ENCODE data around the gene UNC5C. TPM values are rescaled to one million over a fixed set of nuclear protein-coding genes. Genes with fewer than 3 reads are reported as not detected.

The UNC5C gene
- total and polyA plus RNA-seq, 10 of the 15 experiments (the other 5 are each of a cell fraction or from before 2014, with no cell fraction given): 0.02 to 2.0 (median 0.15) TPM; not detected in 1

DNA sequence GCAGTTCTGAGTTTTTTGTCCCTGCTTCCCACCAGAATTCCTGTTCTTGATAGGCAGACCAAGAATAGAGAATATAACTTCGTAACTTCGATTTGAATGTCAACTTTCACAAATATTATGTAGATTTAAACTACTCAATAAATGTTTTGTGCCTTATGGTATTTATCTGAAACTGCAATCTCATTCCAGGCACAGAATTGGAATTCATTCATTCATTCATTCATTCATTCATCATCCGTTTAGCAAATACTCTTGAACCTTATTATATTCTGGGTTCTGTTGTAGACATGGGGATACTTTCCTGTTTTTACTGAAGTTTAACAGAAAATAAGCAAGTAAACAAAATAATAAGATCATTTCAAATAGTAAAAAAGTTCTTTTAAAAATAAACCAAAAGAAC lies 324.4 kb downstream of the UNC5C start:
- no peak overlapping the region for H3K9ac ChIP-seq (ENCODE audit: control insufficient read depth, insufficient read depth, low read length)
- RAD21 ChIA-PET (ENCODE audit: unreplicated experiment): no interaction called here
- H3K4me2 ChIP-seq (ENCODE audit: control insufficient read depth, insufficient read depth): no peak overlapping the region
- BruUV-seq (replicated peaks): no TSS peak
- H3K27me3 ChIP-seq (replicated peaks in 1 of 2; ENCODE audit: control insufficient read depth in 2 of 2, insufficient read depth in 2 of 2, low read length in 1 of 2): no peaks in the 10 kb centered on the region
- no peaks in the 10 kb centered on the region for H3K4me1 ChIP-seq (ENCODE audit: control insufficient read depth, insufficient read depth, low read length)
- FAIRE-seq: no peak
- 0% methylated on average over 3 of the region's 3 CpGs for WGBS (ENCODE audit: insufficient coverage, insufficient replicate concordance, low lambda C conversion rate, missing lambda C conversion rate)
- H3K9me3 ChIP-seq (replicated peaks; ENCODE audit: control insufficient read depth, insufficient read depth, low read length): no peaks in the 10 kb centered on the region
- no peak for DNase-seq (ENCODE audit: low read depth, low spot score)
- H4K20me1 ChIP-seq (ENCODE audit: control insufficient read depth, insufficient read depth): no peaks in the 10 kb centered on the region
- H3K4me3 ChIP-seq: no peak overlapping the region
- intact Hi-C loops (cut with micrococcal nuclease; ENCODE audit: unreplicated experiment) (no loop called here), in situ Hi-C loops (cut with MboI) (no loop called here)
- ATAC-seq: no peak
- no peak overlapping the region for H2AFZ ChIP-seq (ENCODE audit: control insufficient read depth, low read depth, low read length)
- H3K27ac ChIP-seq (ENCODE audit: control insufficient read depth, insufficient read depth): no peak overlapping the region
- SMC1A ChIA-PET (ENCODE audit: uncharacterized antibody, unreplicated experiment): no interaction called here
- TF ChIP-seq CBX3 (IDR thresholded peaks at IDR 0.05; ENCODE audit: borderline replicate concordance, low read depth) (no peak), ZNF24 (IDR thresholded peaks at IDR 0.05) (peak; percentile 85)
- CTCF ChIA-PET: no interaction called here
- POLR2A ChIA-PET: no interaction called here
- H3K36me3 ChIP-seq (ENCODE audit: control insufficient read depth in 2 of 2, insufficient read depth in 2 of 2, low read length in 1 of 2): no peaks in the 10 kb centered on the region
- H3K79me2 ChIP-seq (ENCODE audit: control insufficient read depth, insufficient read depth, low read length): no peaks in the 10 kb centered on the region

DNA sequence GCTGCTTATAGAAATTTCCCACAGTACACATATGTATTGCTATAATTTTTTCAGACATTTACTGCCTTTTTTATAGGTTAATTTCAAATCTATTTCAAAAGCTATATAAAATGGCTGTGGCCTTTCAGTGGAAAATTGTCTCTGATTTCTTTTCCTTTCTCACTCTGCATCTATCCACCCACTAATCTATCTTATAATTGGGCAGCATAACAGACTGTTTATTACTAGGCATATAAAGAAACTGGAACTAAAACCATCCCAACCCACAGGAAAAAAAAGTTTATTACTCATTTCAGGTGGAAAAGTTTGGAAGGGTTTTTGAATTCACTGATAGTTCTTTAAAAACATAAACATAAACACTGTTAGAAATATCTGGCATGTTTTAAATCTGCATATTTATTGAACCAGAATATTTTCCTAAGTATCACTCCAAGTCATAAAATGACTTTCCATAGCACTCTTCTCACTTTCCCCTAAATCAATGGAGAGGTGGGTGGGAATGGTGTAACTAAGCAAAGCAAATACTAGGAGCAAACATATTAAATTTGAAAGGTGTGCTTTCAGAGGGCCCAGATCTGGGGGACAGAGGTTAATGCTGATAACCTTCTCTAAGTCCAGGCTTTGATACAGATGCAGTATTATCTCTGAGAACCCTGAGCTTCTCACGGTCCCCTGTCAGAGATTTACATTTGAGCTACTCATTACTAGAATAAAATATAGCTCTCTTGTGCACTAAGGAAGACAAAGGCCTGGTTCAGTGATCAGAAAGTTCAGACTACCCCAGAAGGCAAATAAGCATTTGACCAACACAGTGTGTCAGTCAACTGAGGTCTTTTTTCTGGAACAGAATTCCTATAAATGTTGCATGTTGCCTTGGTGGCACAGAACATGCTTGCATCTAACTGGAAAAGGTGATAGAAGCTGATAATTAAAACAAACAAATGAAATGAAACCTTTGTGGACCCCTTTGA lies 328.3 kb downstream of the UNC5C start:
- ChIA-PET RAD21 (ENCODE audit: unreplicated experiment) (no interaction called here), SMC1A (ENCODE audit: uncharacterized antibody, unreplicated experiment) (interaction anchor here (0.7 kb wide), 1 partner anchor 260 kb away, joined by 3 read pairs; no protein-coding TSS in a partner anchor), CTCF (no interaction called here), POLR2A (interaction anchor here (0.6 kb wide), 1 partner anchor 240 kb away, joined by 3 read pairs; no protein-coding TSS in a partner anchor)
- intact Hi-C loops (cut with micrococcal nuclease; ENCODE audit: unreplicated experiment): no loop called here
- BruUV-seq (replicated peaks): no TSS peak
- Histone ChIP-seq H2AFZ (ENCODE audit: control insufficient read depth, low read depth, low read length) (no peak overlapping the region), H3K9ac (ENCODE audit: control insufficient read depth, insufficient read depth, low read length) (no peak overlapping the region), H3K4me3 (no peak overlapping the region), H3K4me1 (ENCODE audit: control insufficient read depth, insufficient read depth, low read length) (no peaks in the 10 kb centered on the region), H3K36me3 (ENCODE audit: control insufficient read depth in 2 of 2, insufficient read depth in 2 of 2, low read length in 1 of 2) (no peaks in the 10 kb centered on the region), H3K79me2 (ENCODE audit: control insufficient read depth, insufficient read depth, low read length) (no peaks in the 10 kb centered on the region), H3K27me3 (replicated peaks in 1 of 2; ENCODE audit: control insufficient read depth in 2 of 2, insufficient read depth in 2 of 2, low read length in 1 of 2) (no peaks in the 10 kb centered on the region), H3K4me2 (ENCODE audit: control insufficient read depth, insufficient read depth) (no peak overlapping the region), H3K9me3 (replicated peaks; ENCODE audit: control insufficient read depth, insufficient read depth, low read length) (no peaks in the 10 kb centered on the region), H4K20me1 (ENCODE audit: control insufficient read depth, insufficient read depth) (no peaks in the 10 kb centered on the region), H3K27ac (ENCODE audit: control insufficient read depth, insufficient read depth) (no peak overlapping the region)
- 0% methylated on average over 1 of the region's 1 CpG for WGBS (ENCODE audit: insufficient coverage, insufficient replicate concordance, low lambda C conversion rate, missing lambda C conversion rate)
- DNase-seq (ENCODE audit: low read depth, low spot score) (no peak), FAIRE-seq (no peak), ATAC-seq (no peak)
- in situ Hi-C loops (cut with MboI): no loop called here
- TF ChIP-seq, protein P1, sequence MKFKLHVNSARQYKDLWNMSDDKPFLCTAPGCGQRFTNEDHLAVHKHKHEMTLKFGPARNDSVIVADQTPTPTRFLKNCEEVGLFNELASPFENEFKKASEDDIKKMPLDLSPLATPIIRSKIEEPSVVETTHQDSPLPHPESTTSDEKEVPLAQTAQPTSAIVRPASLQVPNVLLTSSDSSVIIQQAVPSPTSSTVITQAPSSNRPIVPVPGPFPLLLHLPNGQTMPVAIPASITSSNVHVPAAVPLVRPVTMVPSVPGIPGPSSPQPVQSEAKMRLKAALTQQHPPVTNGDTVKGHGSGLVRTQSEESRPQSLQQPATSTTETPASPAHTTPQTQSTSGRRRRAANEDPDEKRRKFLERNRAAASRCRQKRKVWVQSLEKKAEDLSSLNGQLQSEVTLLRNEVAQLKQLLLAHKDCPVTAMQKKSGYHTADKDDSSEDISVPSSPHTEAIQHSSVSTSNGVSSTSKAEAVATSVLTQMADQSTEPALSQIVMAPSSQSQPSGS (IDR thresholded peaks at IDR 0.05; ENCODE audit: low read length): no peak
- TF ChIP-seq SREBF2 (IDR thresholded peaks at IDR 0.05; ENCODE audit: low read length): no peak
- no peak for TF ChIP-seq FOXM1 (IDR thresholded peaks at IDR 0.05; ENCODE audit: low read depth, low read length)
- TF ChIP-seq, protein P2, sequence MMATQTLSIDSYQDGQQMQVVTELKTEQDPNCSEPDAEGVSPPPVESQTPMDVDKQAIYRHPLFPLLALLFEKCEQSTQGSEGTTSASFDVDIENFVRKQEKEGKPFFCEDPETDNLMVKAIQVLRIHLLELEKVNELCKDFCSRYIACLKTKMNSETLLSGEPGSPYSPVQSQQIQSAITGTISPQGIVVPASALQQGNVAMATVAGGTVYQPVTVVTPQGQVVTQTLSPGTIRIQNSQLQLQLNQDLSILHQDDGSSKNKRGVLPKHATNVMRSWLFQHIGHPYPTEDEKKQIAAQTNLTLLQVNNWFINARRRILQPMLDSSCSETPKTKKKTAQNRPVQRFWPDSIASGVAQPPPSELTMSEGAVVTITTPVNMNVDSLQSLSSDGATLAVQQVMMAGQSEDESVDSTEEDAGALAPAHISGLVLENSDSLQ (IDR thresholded peaks at IDR 0.05): no peak
- TF ChIP-seq CHD2 (IDR thresholded peaks at IDR 0.05; ENCODE audit: borderline replicate concordance, low read depth, low read length): no peak
- TF ChIP-seq, protein P3, sequence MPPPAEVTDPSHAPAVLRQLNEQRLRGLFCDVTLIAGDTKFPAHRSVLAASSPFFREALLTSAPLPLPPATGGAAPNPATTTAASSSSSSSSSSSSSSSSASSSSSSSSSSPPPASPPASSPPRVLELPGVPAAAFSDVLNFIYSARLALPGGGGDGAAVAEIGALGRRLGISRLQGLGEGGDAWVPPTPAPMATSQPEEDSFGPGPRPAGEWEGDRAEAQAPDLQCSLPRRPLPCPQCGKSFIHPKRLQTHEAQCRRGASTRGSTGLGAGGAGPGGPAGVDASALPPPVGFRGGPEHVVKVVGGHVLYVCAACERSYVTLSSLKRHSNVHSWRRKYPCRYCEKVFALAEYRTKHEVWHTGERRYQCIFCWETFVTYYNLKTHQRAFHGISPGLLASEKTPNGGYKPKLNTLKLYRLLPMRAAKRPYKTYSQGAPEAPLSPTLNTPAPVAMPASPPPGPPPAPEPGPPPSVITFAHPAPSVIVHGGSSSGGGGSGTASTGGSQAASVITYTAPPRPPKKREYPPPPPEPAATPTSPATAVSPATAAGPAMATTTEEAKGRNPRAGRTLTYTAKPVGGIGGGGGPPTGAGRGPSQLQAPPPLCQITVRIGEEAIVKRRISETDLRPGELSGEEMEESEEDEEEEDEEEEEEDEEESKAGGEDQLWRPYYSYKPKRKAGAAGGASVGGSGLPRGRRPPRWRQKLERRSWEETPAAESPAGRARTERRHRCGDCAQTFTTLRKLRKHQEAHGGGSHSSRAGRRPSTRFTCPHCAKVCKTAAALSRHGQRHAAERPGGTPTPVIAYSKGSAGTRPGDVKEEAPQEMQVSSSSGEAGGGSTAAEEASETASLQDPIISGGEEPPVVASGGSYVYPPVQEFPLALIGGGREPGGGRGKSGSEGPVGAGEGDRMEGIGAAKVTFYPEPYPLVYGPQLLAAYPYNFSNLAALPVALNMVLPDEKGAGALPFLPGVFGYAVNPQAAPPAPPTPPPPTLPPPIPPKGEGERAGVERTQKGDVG (CRISPR knock-in tag; IDR thresholded peaks at IDR 0.05): no peak
- TF ChIP-seq RUNX3 (IDR thresholded peaks at IDR 0.05; ENCODE audit: low read length): no peak
- TF ChIP-seq TCF3 (IDR thresholded peaks at IDR 0.05; ENCODE audit: borderline replicate concordance, insufficient read depth, low read depth, low read length): no peak
- TF ChIP-seq NR2F1 (conservative IDR thresholded peaks at IDR 0.05): no peak

Data from GM12878 (cell line).